PFSK-1 (cell line): ENCODE measurements around the gene VSIG8.

Experiments
- FOXP2 ChIP-seq: optimal IDR thresholded peaks from 2 replicates; pipeline ENCODE3; 2011; ENCODE audit warnings: borderline replicate concordance, control low read depth, inconsistent platforms; ENCODE audit not compliant: insufficient read depth; ENCODE audit errors: extremely low read length, extremely low read depth
- POLR2AphosphoS5 ChIP-seq: IDR thresholded peaks from 2 replicates; pipeline ENCODE4 v1.6.1; 2012; ENCODE audit warnings: low read depth, mild to moderate bottlenecking, control low read depth, low read length, moderate library complexity
- REST ChIP-seq, 2 experiments: IDR thresholded peaks; 2 replicates each; pipeline versions ENCODE4 v1.6.1 to v1.8.0; 2011 to 2012; ENCODE audit warnings: low read depth in 2 of 2, low read length in 2 of 2, control low read depth in 1 of 2, inconsistent platforms in 1 of 2, mild to moderate bottlenecking in 1 of 2, moderate library complexity in 1 of 2; ENCODE audit not compliant: insufficient read depth in 1 of 2
- SIN3A ChIP-seq: IDR thresholded peaks from 2 replicates; pipeline ENCODE4 v1.6.1; 2012; ENCODE audit warnings: mild to moderate bottlenecking, low read length, moderate library complexity, borderline replicate concordance; ENCODE audit not compliant: insufficient read depth
- TAF1 ChIP-seq: IDR thresholded peaks from 2 replicates; pipeline ENCODE4 v1.6.1; 2012; ENCODE audit warnings: low read length, control low read depth, borderline replicate concordance; ENCODE audit not compliant: insufficient read depth

Gene VSIG8

GRCh38 chr1:159845751-159846629, 16.5 kb downstream of the VSIG8 start:
- TF ChIP-seq FOXP2, result no peak
- TF ChIP-seq SIN3A, result no peak
- no peak for TF ChIP-seq POLR2AphosphoS5
- TF ChIP-seq REST (IDR thresholded peaks at IDR 0.05; ENCODE audit: insufficient read depth in 1 of 2, low read depth in 2 of 2, low read length in 2 of 2), result no peak
- no peak for TF ChIP-seq TAF1

DNA sequence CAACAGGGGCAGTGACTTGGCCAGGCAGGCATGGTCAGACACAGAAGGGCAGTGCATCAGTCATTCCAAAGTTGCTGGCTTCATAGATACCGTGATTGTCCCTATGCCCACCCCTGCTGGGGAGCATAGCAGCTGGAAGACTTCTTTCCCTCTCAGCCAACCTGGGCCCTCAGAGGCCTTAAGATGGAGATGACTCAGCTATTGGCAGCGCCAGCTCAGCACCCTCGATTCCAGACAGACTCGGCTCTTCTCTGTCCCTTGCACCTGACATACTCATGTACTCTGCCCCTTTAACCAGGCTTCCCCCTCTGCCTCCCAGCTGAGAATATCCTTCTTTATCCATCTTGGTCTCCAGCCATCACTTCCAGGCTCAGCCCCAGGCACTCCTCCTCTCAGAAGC, 19.0 kb downstream of the VSIG8 start:
- TF ChIP-seq REST (IDR thresholded peaks at IDR 0.05; ENCODE audit: insufficient read depth in 1 of 2, low read depth in 2 of 2, low read length in 2 of 2), result no peak
- TF ChIP-seq SIN3A, result no peak
- no peak for TF ChIP-seq FOXP2
- TF ChIP-seq POLR2AphosphoS5, result no peak
- TF ChIP-seq TAF1, result no peak

GRCh38 chr1:159841749-159842148, 20.7 kb downstream of the VSIG8 start:
- no peak for TF ChIP-seq FOXP2
- TF ChIP-seq TAF1, result no peak
- no peak for TF ChIP-seq REST (IDR thresholded peaks at IDR 0.05; ENCODE audit: insufficient read depth in 1 of 2, low read depth in 2 of 2, low read length in 2 of 2)
- TF ChIP-seq POLR2AphosphoS5, result no peak

GRCh38 chr1:159839116-159839849, 23.2 kb downstream of the VSIG8 start:
- TF ChIP-seq SIN3A, result no peak
- TF ChIP-seq FOXP2, result no peak
- no peak for TF ChIP-seq POLR2AphosphoS5
- no peak for TF ChIP-seq TAF1
- TF ChIP-seq REST (IDR thresholded peaks at IDR 0.05; ENCODE audit: insufficient read depth in 1 of 2, low read depth in 2 of 2, low read length in 2 of 2), result no peak
